ENCODE measurements around the gene CCDC170. TPM values are rescaled to one million over a fixed set of nuclear protein-coding genes. Genes with fewer than 3 reads are reported as not detected.
A peak's percentile ranks its signal among the peaks of the same experiment; 100 is the strongest.
"Not testable (repeated sequence)": the region's sequence is repeated elsewhere in the genome, so short reads cannot be mapped to it uniquely, and the experiment has no call there.

CCDC170 gene
- total and polyA plus RNA-seq, 4 donors: 2.4 to 24.1 (median 13.2) TPM

DNA sequence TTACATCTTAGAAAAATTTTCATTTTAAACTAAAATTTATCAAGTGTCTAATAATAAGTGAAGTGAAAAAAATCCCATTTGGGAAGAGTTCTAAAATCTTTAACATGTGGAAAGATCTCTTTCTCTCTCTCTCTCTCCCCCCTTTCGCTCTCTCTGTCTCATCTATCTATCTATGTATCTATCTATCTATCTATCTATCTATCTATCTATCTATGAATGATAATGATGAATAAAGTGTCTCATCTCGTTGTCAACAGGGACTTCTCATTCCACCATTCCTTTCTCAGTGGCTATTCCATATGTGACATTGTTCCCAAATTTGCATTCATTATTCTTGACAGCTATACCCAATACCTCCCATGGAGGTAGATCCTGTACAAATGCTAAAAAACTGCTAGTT is 15.2 kb downstream of the CCDC170 start:
- Histone ChIP-seq H3K4me3 (no peak overlapping the region), H3K27me3 (ENCODE audit: control insufficient read depth in 3 of 3, insufficient read depth in 3 of 3, low read length in 2 of 3) (no peaks in the 10 kb centered on the region), H3K4me1 (ENCODE audit: control insufficient read depth in 5 of 5, insufficient read depth in 5 of 5, low read length in 5 of 5) (no peaks in the 10 kb centered on the region), H3K36me3 (ENCODE audit: control insufficient read depth in 4 of 4, insufficient read depth in 4 of 4, low read length in 4 of 4) (no peaks in the 10 kb centered on the region), H3K9me3 (ENCODE audit: control insufficient read depth in 4 of 4, insufficient read depth in 3 of 4, low read length in 3 of 4) (no peaks in the 10 kb centered on the region), H3K27ac (ENCODE audit: low read depth in 1 of 2, low read length in 1 of 2) (no peak overlapping the region), H3K9ac (ENCODE audit: insufficient read depth in 1 of 2, low read length in 2 of 2) (no peak overlapping the region)
- 83 to 93% methylated on average over 2 of the region's 2 CpGs for WGBS, 2 donors
- TF ChIP-seq, protein P1, sequence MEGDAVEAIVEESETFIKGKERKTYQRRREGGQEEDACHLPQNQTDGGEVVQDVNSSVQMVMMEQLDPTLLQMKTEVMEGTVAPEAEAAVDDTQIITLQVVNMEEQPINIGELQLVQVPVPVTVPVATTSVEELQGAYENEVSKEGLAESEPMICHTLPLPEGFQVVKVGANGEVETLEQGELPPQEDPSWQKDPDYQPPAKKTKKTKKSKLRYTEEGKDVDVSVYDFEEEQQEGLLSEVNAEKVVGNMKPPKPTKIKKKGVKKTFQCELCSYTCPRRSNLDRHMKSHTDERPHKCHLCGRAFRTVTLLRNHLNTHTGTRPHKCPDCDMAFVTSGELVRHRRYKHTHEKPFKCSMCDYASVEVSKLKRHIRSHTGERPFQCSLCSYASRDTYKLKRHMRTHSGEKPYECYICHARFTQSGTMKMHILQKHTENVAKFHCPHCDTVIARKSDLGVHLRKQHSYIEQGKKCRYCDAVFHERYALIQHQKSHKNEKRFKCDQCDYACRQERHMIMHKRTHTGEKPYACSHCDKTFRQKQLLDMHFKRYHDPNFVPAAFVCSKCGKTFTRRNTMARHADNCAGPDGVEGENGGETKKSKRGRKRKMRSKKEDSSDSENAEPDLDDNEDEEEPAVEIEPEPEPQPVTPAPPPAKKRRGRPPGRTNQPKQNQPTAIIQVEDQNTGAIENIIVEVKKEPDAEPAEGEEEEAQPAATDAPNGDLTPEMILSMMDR (IDR thresholded peaks at IDR 0.05; ENCODE audit: control extremely low read depth, extremely low read depth): no peak
- no peak for ATAC-seq (ENCODE audit: insufficient read depth, low FRiP score)
- DNase-seq: no peak

DNA sequence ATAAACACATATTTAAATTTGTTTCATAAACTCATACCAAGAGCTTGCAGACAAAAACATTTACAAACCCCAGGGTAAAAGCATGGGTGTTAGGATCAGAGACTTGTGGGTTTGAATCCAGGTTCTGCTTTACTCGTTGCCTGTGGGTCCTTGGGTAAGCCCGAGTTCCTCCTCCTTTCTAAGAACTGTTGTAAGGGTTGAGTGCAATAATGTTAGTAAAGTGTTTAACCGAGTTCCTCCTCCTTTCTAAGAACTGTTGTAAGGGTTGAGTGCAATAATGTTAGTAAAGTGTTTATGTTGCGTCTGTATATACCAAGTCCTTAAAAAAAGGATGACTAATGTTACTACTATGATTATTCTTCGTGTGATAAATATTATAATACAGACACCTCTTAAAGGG is 18.7 kb downstream of the CCDC170 start:
- H3K27ac ChIP-seq (ENCODE audit: low read depth in 1 of 2, low read length in 1 of 2): no peak overlapping the region
- H3K4me3 ChIP-seq: no peak overlapping the region
- WGBS, 2 donors: 33 to 46% methylated on average over 5 of the region's 5 CpGs
- no peaks in the 10 kb centered on the region for H3K27me3 ChIP-seq (ENCODE audit: control insufficient read depth in 3 of 3, insufficient read depth in 3 of 3, low read length in 2 of 3)
- ATAC-seq (ENCODE audit: insufficient read depth, low FRiP score): peak; percentile 72
- H3K36me3 ChIP-seq (ENCODE audit: control insufficient read depth in 4 of 4, insufficient read depth in 4 of 4, low read length in 4 of 4): no peaks in the 10 kb centered on the region
- no peak overlapping the region for H3K9ac ChIP-seq (ENCODE audit: insufficient read depth in 1 of 2, low read length in 2 of 2)
- TF ChIP-seq, protein P1 (IDR thresholded peaks at IDR 0.05; ENCODE audit: control extremely low read depth, extremely low read depth): no peak
- H3K9me3 ChIP-seq (ENCODE audit: control insufficient read depth in 4 of 4, insufficient read depth in 3 of 4, low read length in 3 of 4): peaks cover 0 to 2% (median 0%) of the 10 kb centered on the region in 4 donors
- DNase-seq: no peak
- H3K4me1 ChIP-seq (ENCODE audit: control insufficient read depth in 5 of 5, insufficient read depth in 5 of 5, low read length in 5 of 5): no peaks in the 10 kb centered on the region

DNA sequence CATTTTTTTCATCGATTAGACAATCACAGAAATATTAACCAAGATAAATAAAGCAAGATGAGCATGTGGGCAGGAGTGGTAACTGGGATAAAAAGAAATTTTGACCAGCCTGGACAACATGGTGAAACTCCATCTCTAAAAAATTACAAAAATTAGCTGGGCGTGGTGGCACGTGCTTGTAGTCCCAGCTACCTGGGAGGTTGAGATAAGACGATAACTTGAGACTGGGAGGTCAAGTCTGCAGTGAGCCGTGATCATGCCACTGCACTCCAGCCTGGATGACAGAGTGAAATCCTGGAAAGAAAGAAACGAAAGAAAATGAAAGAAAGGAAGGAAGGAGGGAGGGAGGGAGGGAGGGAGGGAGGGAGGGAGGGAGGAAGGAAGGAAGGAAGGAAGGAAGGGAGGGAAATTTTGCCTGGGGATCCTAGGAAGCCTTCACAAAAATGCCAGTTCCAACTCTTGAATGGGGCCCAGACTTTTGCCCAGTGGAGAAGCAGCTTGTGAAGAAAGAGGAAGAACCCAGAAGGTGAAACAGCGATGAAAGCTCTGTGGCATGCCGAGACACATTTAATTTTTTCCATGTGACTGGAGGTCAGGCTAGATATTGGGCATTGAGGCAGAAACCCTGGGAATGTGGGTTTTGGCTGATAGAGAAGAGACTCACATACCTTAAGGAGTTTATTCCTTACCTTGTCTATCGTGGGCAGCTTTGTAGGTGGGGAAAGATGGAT is 20.3 kb downstream of the CCDC170 start:
- Histone ChIP-seq H3K4me3 (no peak overlapping the region), H3K9ac (ENCODE audit: insufficient read depth in 1 of 2, low read length in 2 of 2) (no peak overlapping the region), H3K36me3 (ENCODE audit: control insufficient read depth in 4 of 4, insufficient read depth in 4 of 4, low read length in 4 of 4) (no peaks in the 10 kb centered on the region), H3K9me3 (ENCODE audit: control insufficient read depth in 4 of 4, insufficient read depth in 3 of 4, low read length in 3 of 4) (peaks cover 0 to 5% (median 0%) of the 10 kb centered on the region in 4 donors), H3K27me3 (ENCODE audit: control insufficient read depth in 3 of 3, insufficient read depth in 3 of 3, low read length in 2 of 3) (no peaks in the 10 kb centered on the region), H3K27ac (ENCODE audit: low read depth in 1 of 2, low read length in 1 of 2) (no peak overlapping the region), H3K4me1 (ENCODE audit: control insufficient read depth in 5 of 5, insufficient read depth in 5 of 5, low read length in 5 of 5) (no peaks in the 10 kb centered on the region)
- no peak for DNase-seq
- TF ChIP-seq, protein P1 (IDR thresholded peaks at IDR 0.05; ENCODE audit: control extremely low read depth, extremely low read depth): no peak
- no peak for ATAC-seq (ENCODE audit: insufficient read depth, low FRiP score)
- 64 to 70% methylated on average over 8 to 9 of the region's 9 CpGs for WGBS, 2 donors

DNA sequence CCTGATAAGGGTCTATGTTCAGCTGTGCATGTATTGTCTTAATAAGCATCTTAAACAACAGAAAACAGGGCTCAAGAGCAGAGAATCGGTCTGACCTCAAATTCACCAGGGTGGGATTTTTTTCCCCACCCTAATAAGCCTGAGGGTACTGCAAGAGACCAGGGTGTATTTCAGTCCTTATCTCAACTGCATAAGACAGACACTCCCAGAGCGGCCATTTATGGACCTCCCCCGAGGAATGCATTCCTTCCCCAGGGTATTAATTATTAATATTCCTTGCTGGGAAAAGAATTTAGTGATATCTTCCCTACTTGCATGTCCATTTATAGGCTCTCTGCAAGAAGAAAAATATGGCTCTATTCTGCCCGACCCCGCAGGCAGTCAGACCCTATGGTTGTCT is 25.2 kb downstream of the CCDC170 start:
- H3K27me3 ChIP-seq (ENCODE audit: control insufficient read depth in 3 of 3, insufficient read depth in 3 of 3, low read length in 2 of 3); H3K36me3 ChIP-seq (ENCODE audit: control insufficient read depth in 4 of 4, insufficient read depth in 4 of 4, low read length in 4 of 4); ATAC-seq (ENCODE audit: insufficient read depth, low FRiP score); DNase-seq; H3K4me1 ChIP-seq (ENCODE audit: control insufficient read depth in 5 of 5, insufficient read depth in 5 of 5, low read length in 5 of 5); H3K9ac ChIP-seq (ENCODE audit: insufficient read depth in 1 of 2, low read length in 2 of 2); H3K27ac ChIP-seq (ENCODE audit: low read depth in 1 of 2, low read length in 1 of 2); H3K4me3 ChIP-seq: not testable (repeated sequence)
- H3K9me3 ChIP-seq (ENCODE audit: control insufficient read depth in 4 of 4, insufficient read depth in 3 of 4, low read length in 3 of 4): peaks cover 0 to 11% (median 0%) of the 10 kb centered on the region in 4 donors
- WGBS, 2 donors: 89 to 91% methylated on average over 5 of the region's 5 CpGs

All from lung (tissue), 12 donors.